MM.1S (cell line): ENCODE data around the gene PRKG1.

Experiments used
- DNase-seq: peaks from one replicate; pipeline ENCODE4 v3.0.0-alpha.2; 2015
- H2AFZ ChIP-seq: fragments of 300-600 bp; sonication (generic); 2 replicates; pipeline ENCODE4 v1.6.0; 2016; ENCODE audit warnings: antibody characterized with exemption, low read length
- H3F3A ChIP-seq: fragments of 300-600 bp; sonication (generic); 2 replicates; pipeline ENCODE4 v1.6.1; 2016; ENCODE audit warnings: mild to moderate bottlenecking, antibody characterized with exemption, low read length, moderate library complexity, mixed read lengths; ENCODE audit not compliant: insufficient read depth
- H3K27ac ChIP-seq: fragments of 300-600 bp; sonication (generic); 2 replicates; pipeline ENCODE4 v1.5.1; 2016; ENCODE audit warnings: mild to moderate bottlenecking, low read length
- H3K27me3 ChIP-seq: fragments of 300-600 bp; sonication (generic); replicated peaks from 2 replicates; pipeline ENCODE4 v1.6.0; 2016; ENCODE audit warnings: low read length; ENCODE audit not compliant: insufficient read depth
- H3K36me3 ChIP-seq: fragments of 300-600 bp; sonication (generic); replicated peaks from 2 replicates; pipeline ENCODE4 v1.6.1; 2016; ENCODE audit warnings: mild to moderate bottlenecking, low read length, mixed read lengths; ENCODE audit not compliant: insufficient read depth
- H3K4me1 ChIP-seq: fragments of 300-600 bp; sonication (generic); 2 replicates; pipeline ENCODE4 v1.6.1; 2016; ENCODE audit warnings: low read length, mixed read lengths
- H3K4me2 ChIP-seq: fragments of 300-600 bp; sonication (generic); 2 replicates; pipeline ENCODE4 v1.6.0; 2016; ENCODE audit warnings: low read depth, low read length
- H3K4me3 ChIP-seq: fragments of 300-600 bp; sonication (generic); 2 replicates; pipeline ENCODE4 v1.5.1; 2016; ENCODE audit warnings: low read length, mixed read lengths
- H3K79me2 ChIP-seq: fragments of 300-600 bp; sonication (generic); 2 replicates; pipeline ENCODE4 v1.6.1; 2016; ENCODE audit warnings: mixed run types, low read length, mixed read lengths
- H3K9ac ChIP-seq: fragments of 300-600 bp; sonication (generic); 2 replicates; pipeline ENCODE4 v1.6.1; 2016; ENCODE audit warnings: low read length, mixed read lengths
- H3K9me2 ChIP-seq: fragments of 300-600 bp; sonication (generic); replicated peaks from 2 replicates; pipeline ENCODE4 v1.6.1; 2016; ENCODE audit warnings: mild to moderate bottlenecking, low read length, mixed read lengths; ENCODE audit not compliant: insufficient read depth
- H3K9me3 ChIP-seq: fragments of 300-600 bp; sonication (generic); replicated peaks from 2 replicates; pipeline ENCODE4 v1.6.1; 2016; ENCODE audit warnings: mild to moderate bottlenecking, low read length, mixed read lengths; ENCODE audit not compliant: insufficient read depth
- H4K20me1 ChIP-seq: fragments of 300-600 bp; sonication (generic); 2 replicates; pipeline ENCODE4 v1.6.1; 2016; ENCODE audit warnings: mild to moderate bottlenecking, low read length, moderate library complexity, mixed read lengths; ENCODE audit not compliant: insufficient read depth
- EZH2 ChIP-seq: fragments of 300-600 bp; sonication (generic); optimal IDR thresholded peaks from 2 replicates; pipeline ENCODE3; 2017; ENCODE audit warnings: low read depth, mild to moderate bottlenecking, antibody characterized with exemption, low read length, mixed read lengths
- EZH2phosphoT487 ChIP-seq: fragments of 300-600 bp; sonication (generic); IDR thresholded peaks from 2 replicates; pipeline ENCODE4 v1.6.1; 2018; ENCODE audit warnings: antibody characterized with exemption, low read length
- TF ChIP-seq, protein P1 (sequence below): fragments of 300-600 bp; sonication (generic); IDR thresholded peaks from 2 replicates; pipeline ENCODE4 v1.5.1; 2016; ENCODE audit warnings: antibody characterized with exemption, low read length, mixed read lengths

The PRKG1 gene

DNA sequence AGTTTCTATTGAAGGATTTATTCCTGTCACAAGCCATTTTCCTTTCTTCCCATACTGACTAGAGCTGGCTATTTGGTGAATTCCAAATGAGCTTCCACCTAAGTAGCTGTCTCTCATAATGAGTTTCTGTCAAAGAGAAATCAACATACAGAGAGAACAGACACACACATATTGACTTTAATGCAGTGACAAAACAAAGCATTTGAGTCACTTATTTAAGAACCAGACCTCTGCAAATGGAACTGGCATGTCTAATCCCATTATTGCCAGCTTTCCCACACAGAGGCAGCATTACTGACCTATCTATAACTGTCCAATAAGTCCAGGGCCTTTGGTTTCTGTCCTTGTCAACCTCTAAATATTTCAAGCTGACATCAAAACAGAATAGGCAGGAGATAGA is 804.4 kb downstream of the PRKG1 start:
- DNase-seq: no peak
- Histone ChIP-seq H3F3A (peaks cover 12% of the 10 kb centered on the region; the same call in 1 of the 2 replicates), H3K9me3 (no peaks in the 10 kb centered on the region), H3K27ac (peak overlapping the region; percentile 53), H3K9me2 (no peaks in the 10 kb centered on the region; the same call in 1 of the 2 replicates), H3K79me2 (no peaks in the 10 kb centered on the region), H2AFZ (peak overlapping the region; percentile 63), H3K36me3 (no peaks in the 10 kb centered on the region), H3K9ac (peak overlapping the region; percentile 9; the same call in 1 of the 2 replicates), H3K4me1 (peaks cover 42% of the 10 kb centered on the region), H3K4me2 (peak overlapping the region; percentile 60), H3K4me3 (peak overlapping the region; percentile 19), H3K27me3 (no peaks in the 10 kb centered on the region), H4K20me1 (no peaks in the 10 kb centered on the region)
- TF ChIP-seq, protein P1, sequence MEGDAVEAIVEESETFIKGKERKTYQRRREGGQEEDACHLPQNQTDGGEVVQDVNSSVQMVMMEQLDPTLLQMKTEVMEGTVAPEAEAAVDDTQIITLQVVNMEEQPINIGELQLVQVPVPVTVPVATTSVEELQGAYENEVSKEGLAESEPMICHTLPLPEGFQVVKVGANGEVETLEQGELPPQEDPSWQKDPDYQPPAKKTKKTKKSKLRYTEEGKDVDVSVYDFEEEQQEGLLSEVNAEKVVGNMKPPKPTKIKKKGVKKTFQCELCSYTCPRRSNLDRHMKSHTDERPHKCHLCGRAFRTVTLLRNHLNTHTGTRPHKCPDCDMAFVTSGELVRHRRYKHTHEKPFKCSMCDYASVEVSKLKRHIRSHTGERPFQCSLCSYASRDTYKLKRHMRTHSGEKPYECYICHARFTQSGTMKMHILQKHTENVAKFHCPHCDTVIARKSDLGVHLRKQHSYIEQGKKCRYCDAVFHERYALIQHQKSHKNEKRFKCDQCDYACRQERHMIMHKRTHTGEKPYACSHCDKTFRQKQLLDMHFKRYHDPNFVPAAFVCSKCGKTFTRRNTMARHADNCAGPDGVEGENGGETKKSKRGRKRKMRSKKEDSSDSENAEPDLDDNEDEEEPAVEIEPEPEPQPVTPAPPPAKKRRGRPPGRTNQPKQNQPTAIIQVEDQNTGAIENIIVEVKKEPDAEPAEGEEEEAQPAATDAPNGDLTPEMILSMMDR: no peak
- TF ChIP-seq EZH2 (no peak), EZH2phosphoT487 (no peak)

DNA sequence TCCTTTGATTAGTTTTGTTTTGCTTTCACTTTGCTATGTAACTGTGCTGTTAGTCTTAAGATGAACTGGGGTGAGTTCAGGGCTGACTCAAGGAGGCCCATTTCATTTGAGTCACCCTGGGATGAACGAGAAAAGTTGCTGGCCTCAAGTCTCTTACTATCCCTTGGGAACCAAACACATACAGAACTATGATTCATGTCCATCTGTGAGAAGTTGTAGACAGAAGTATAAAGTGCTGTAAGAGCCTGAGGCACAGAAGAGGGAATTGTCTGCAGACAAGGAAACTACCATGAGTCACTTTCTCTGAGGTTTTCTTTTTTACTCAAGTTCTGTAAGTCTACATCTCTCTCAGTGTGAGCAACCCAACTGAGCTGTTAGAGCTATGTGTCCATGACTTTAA is 805.0 kb downstream of the PRKG1 start:
- H3K9ac ChIP-seq: peak overlapping the region; percentile 9; the same call in 1 of the 2 replicates

DNA sequence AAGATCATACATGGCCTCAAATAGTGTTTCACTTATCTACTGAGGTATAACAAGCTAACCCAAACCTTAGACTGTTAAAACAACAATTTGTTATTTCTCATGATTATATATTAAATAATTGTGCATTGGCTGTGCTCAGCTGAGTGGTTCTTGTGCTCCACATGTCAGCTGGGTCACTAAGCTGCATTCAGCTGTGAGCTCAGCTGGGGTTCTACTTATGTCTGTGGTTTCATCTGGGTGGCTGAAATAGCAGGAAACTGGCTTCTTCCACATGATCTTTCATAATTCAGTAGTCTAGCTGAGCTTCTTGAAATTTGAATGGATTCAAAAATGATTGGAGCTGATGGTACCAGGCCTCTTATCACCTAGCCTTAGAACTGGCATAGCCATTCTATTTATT is 806.9 kb downstream of the PRKG1 start:
- peak; percentile 53 for DNase-seq
- H2AFZ ChIP-seq: no peak overlapping the region
- TF ChIP-seq, protein P1: no peak
- TF ChIP-seq EZH2 (no peak), EZH2phosphoT487 (no peak)
- peaks cover 42% of the 10 kb centered on the region for H3K4me1 ChIP-seq
- no peaks in the 10 kb centered on the region for H3K27me3 ChIP-seq
- no peaks in the 10 kb centered on the region for H3K79me2 ChIP-seq
- H3K9ac ChIP-seq: no peak overlapping the region
- peak overlapping the region; percentile 9; the same call in 1 of the 2 replicates for H3K27ac ChIP-seq
- H3F3A ChIP-seq: peaks cover 12% of the 10 kb centered on the region; the same call in 1 of the 2 replicates
- no peaks in the 10 kb centered on the region for H3K9me3 ChIP-seq
- H3K4me2 ChIP-seq: peak overlapping the region; percentile 20; the same call in 1 of the 2 replicates
- no peaks in the 10 kb centered on the region for H4K20me1 ChIP-seq
- no peaks in the 10 kb centered on the region; the same call in 1 of the 2 replicates for H3K9me2 ChIP-seq
- H3K36me3 ChIP-seq: no peaks in the 10 kb centered on the region
- no peak overlapping the region for H3K4me3 ChIP-seq

More for the DNA sequence above, 805.0 kb downstream of the PRKG1 start:
- Histone ChIP-seq H3K9me3 (no peaks in the 10 kb centered on the region), H3K4me1 (peaks cover 42% of the 10 kb centered on the region), H3K27me3 (no peaks in the 10 kb centered on the region), H3K4me2 (peak overlapping the region; percentile 60), H3K79me2 (no peaks in the 10 kb centered on the region), H3K9me2 (no peaks in the 10 kb centered on the region; the same call in 1 of the 2 replicates), H3F3A (peaks cover 12% of the 10 kb centered on the region; the same call in 1 of the 2 replicates), H4K20me1 (no peaks in the 10 kb centered on the region), H3K4me3 (peak overlapping the region; percentile 19), H3K27ac (peak overlapping the region; percentile 53; the same call in 1 of the 2 replicates), H3K36me3 (no peaks in the 10 kb centered on the region), H2AFZ (peak overlapping the region; percentile 63)
- peak; percentile 54 for DNase-seq
- TF ChIP-seq, protein P1: no peak
- TF ChIP-seq EZH2phosphoT487: no peak
- TF ChIP-seq EZH2: no peak
